ENCODE results near the gene IZUMO1. TPM values are rescaled to one million over a fixed set of nuclear protein-coding genes. Genes with fewer than 3 reads are reported as not detected.
"Not testable (repeated sequence)": the region's sequence is repeated elsewhere in the genome, so short reads cannot be mapped to it uniquely, and the experiment has no call there.

Gene IZUMO1
- total RNA-seq (2014; rRNA removed; shearing (Covaris generic)) = not detected in 2 replicates
- polyA plus RNA-seq (2015; cell fraction: cytosol; rRNA removed) = not detected in 2 replicates
- not detected in 2 replicates for polyA plus RNA-seq (2015; cell fraction: nucleus; rRNA removed)

GRCh38 chr19:48746738-48747575 lies at the start of gene IZUMO1:
TSS of gene IZUMO1 (minus strand) at chr19:48746909. CDS start at chr19:48745859, 1,050 bp downstream.
- in situ Hi-C loops (cut with HindIII; ENCODE audit: low pct_unique_long_range_greater_than_20kb, low sequenced_read_pairs) = no loop called here
- DNase-seq (ENCODE audit: low read depth, low spot score) = peak; percentile 92

GRCh38 chr19:48795685-48796070 lies 49.0 kb upstream of the IZUMO1 start:
- in situ Hi-C loops (cut with HindIII; ENCODE audit: low pct_unique_long_range_greater_than_20kb, low sequenced_read_pairs) = no loop called here
- DNase-seq (ENCODE audit: low read depth, low spot score) = no peak

DNA sequence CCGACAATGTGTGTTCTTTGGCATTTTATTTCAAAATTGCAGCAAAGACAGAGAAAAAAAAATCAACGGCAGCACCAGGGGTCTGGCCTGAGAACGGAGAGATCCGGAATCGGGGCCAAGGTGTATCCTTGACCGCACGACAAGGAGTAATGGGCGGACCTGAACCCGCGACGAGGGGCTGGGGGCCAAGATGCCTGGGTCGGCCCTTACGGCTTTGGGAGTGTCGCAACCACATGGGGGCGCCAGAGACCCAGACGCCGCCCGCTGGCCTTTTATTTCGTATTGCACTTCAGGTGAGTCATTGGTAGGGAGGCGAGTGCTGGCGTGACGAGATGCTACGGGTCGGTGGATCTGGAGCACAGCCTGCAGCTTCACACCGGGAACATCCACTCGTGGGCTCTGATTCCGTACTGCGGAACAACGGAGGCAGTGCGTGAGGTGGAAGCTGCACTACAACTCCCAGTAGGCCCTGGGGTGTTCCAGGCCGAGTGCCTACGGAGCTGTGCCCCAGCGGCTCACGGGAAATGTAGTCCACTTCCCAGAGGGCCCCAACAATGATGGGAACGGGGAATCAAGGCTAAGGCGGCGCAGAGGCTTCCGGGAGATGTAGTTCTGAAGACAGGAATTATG lies 48.5 kb upstream of the IZUMO1 start:
- peak; percentile 95 for DNase-seq (ENCODE audit: low read depth, low spot score)
- in situ Hi-C loops (cut with HindIII; ENCODE audit: low pct_unique_long_range_greater_than_20kb, low sequenced_read_pairs) = no loop called here

- in situ Hi-C loops (cut with HindIII; ENCODE audit: low pct_unique_long_range_greater_than_20kb, low sequenced_read_pairs) = no loop called here
These were observed 47.6 kb upstream of the IZUMO1 start for GRCh38 chr19:48794291-48794690.

GRCh38 chr19:48793271-48793670 lies 46.6 kb upstream of the IZUMO1 start:
- no peak for DNase-seq (ENCODE audit: low read depth, low spot score)
- in situ Hi-C loops (cut with HindIII; ENCODE audit: low pct_unique_long_range_greater_than_20kb, low sequenced_read_pairs) = no loop called here

More at GRCh38 chr19:48794291-48794690, 47.6 kb upstream of the IZUMO1 start:
- DNase-seq (ENCODE audit: low read depth, low spot score) = no peak

DNA sequence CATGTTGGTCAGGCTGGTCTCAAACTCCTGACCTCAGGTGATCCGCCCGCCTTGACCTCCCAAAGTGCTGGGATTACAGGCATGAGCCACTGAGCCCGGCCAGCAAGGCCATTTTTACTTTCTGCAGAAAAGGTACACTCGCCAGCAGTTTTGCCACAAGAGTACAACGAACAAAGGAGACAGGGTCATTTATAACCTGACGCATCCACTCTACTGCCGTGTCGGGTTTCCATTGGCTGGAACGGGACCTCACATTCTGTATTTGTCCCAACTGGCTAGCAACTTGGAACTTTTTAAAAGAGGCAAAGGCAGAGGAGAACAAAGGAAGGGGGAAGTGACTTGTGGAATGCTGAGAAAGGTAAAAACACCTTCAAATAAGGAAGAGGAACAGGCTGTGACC lies 40.6 kb upstream of the IZUMO1 start:
- DNase-seq (ENCODE audit: low read depth, low spot score); in situ Hi-C loops (cut with HindIII; ENCODE audit: low pct_unique_long_range_greater_than_20kb, low sequenced_read_pairs): not testable (repeated sequence)

GRCh38 chr19:48786422-48786821 lies 39.7 kb upstream of the IZUMO1 start:
- in situ Hi-C loops (cut with HindIII; ENCODE audit: low pct_unique_long_range_greater_than_20kb, low sequenced_read_pairs); DNase-seq (ENCODE audit: low read depth, low spot score): not testable (repeated sequence)

DNA sequence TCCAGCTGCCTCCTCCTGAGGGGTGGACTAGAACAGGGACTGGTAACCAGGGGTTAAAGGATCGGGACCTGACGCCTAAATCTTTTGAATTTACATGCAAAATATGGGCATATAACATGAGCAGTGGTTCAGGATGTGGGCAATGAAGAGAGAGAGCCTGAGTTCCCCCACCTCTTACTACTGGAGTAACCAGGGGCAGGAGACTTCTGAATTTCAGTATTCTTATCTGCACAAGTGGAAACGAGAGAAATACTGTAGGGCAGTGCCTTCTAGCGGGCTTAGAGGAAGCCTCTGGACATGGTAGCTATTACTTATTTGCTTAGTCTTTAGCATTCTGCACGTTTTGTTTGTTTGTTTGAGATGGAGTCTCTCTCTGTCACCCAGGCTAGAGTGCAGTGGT lies 37.8 kb upstream of the IZUMO1 start:
- in situ Hi-C loops (cut with HindIII; ENCODE audit: low pct_unique_long_range_greater_than_20kb, low sequenced_read_pairs) = no loop called here
- peak; percentile 45 for DNase-seq (ENCODE audit: low read depth, low spot score)

GRCh38 chr19:48780631-48781391 lies 34.1 kb upstream of the IZUMO1 start:
- in situ Hi-C loops (cut with HindIII; ENCODE audit: low pct_unique_long_range_greater_than_20kb, low sequenced_read_pairs) = no loop called here
- peak; percentile 73 for DNase-seq (ENCODE audit: low read depth, low spot score)

- in situ Hi-C loops (cut with HindIII; ENCODE audit: low pct_unique_long_range_greater_than_20kb, low sequenced_read_pairs) = no loop called here
- DNase-seq (ENCODE audit: low read depth, low spot score) = no peak
These were observed 32.9 kb upstream of the IZUMO1 start for GRCh38 chr19:48779636-48780035.

- in situ Hi-C loops (cut with HindIII; ENCODE audit: low pct_unique_long_range_greater_than_20kb, low sequenced_read_pairs) = no loop called here
- DNase-seq (ENCODE audit: low read depth, low spot score) = no peak
These were observed 31.0 kb upstream of the IZUMO1 start for GRCh38 chr19:48777720-48778119.

GRCh38 chr19:48777139-48777538 lies 30.4 kb upstream of the IZUMO1 start:
- DNase-seq (ENCODE audit: low read depth, low spot score) = no peak
- in situ Hi-C loops (cut with HindIII; ENCODE audit: low pct_unique_long_range_greater_than_20kb, low sequenced_read_pairs) = no loop called here

DNA sequence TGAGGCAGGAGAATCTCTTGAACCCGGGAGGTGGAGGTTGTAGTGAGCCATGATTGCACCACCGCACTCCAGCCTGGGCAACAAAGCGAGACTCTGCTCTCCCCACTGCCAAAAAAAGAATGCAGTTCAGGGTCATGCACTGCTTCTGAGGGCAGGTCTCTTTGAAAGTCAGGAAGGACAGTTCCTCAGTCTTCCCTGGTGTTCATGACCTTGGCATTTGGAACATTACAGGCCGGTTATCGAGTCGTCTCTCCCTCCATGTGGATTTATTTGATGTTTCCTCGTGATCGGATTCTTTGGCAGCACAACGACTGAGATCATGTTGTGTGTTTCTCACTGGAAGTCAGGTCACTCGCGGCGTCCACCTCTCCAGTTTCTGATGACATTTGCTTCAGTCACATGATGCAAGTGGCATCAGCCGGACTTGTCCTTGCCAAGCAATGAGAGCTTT lies 25.8 kb upstream of the IZUMO1 start:
- in situ Hi-C loops (cut with HindIII; ENCODE audit: low pct_unique_long_range_greater_than_20kb, low sequenced_read_pairs) = no loop called here
- no peak for DNase-seq (ENCODE audit: low read depth, low spot score)

DNA sequence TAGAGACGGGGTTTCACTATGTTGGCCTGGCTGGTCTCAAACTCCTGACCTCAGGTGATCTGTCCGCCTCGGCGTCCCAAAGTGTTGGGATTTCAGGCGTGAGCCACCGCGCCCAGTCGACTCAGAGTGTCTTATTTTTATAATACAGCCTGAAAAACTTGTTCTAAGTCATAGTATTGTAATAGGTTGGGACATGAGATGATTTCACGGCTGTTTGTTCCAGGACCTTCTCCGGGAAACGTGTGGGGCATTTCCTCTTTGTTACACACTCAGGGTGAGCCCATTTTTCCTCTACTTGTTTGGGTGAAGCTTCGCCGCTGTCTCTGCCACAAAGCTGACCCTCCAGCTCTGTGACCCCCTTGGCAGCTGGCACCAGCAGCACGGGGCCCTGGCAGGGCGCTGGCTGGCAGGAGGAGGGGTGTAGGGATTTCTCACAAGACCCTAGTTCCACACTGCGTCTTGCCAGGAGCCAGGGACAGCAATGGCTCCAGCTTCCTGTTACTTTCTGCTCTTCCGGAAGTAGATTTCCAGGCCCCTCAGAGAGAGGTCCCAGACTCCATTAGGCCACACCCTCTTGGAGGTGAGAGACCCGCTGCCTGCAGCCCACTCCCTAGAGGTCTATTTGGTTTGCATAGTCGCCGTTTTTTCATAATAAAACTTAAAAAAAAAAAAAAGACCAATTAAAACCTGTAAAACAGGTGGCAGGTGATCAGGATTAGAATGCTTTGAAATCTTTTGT lies 24.2 kb upstream of the IZUMO1 start:
- no peak for DNase-seq (ENCODE audit: low read depth, low spot score)
- in situ Hi-C loops (cut with HindIII; ENCODE audit: low pct_unique_long_range_greater_than_20kb, low sequenced_read_pairs) = no loop called here

- DNase-seq (ENCODE audit: low read depth, low spot score) = no peak
- in situ Hi-C loops (cut with HindIII; ENCODE audit: low pct_unique_long_range_greater_than_20kb, low sequenced_read_pairs) = no loop called here
These were observed 23.6 kb upstream of the IZUMO1 start for GRCh38 chr19:48770266-48770665.

DNA sequence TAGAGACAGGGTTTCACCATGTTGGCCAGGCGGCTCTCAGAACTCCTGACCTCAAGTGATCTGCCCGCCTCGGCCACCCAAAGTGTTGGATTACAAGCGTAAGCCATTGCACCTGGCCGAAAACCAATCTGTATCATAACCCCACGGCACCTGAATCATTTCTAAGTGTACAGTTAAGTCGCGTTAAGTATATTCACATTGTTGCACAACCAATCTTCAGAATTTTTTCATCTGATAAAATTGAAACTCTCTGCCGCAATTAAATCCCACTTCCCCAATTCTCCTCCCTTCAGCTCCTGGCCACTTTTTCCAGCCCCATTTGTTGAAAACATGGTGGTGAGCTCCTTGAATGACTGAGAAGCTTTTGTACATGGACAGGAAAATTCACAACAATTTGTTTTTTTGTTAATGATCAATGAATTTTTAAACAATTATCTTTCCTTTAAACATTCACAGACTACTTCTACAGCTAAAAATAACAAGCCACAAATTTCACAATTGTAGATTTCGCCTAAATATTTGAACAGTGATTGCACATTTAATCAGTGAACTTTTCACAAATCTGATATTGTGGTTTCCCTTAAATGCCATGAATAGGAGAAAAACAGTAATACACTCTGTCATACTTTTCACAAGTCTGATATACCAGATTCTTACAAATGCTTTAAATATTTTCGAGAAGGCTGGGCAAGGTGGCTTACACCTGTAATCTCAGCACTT lies 22.4 kb upstream of the IZUMO1 start:
- in situ Hi-C loops (cut with HindIII; ENCODE audit: low pct_unique_long_range_greater_than_20kb, low sequenced_read_pairs) = no loop called here
- no peak for DNase-seq (ENCODE audit: low read depth, low spot score)

Data from SK-MEL-5 (cell line).